GM21825 (cell line): ENCODE measurements around the gene PHLPP2.
"Not testable (repeated sequence)": the region's sequence is repeated elsewhere in the genome, so short reads cannot be mapped to it uniquely, and the experiment has no call there.

Source experiments
- ATAC-seq: cut with Tn5 transposase; IDR thresholded peaks from one replicate; pipeline ENCODE4 v1.9.1; 2021; ENCODE audit warnings: mild to moderate bottlenecking, moderate library complexity; ENCODE audit not compliant: unreplicated experiment

PHLPP2 gene

DNA sequence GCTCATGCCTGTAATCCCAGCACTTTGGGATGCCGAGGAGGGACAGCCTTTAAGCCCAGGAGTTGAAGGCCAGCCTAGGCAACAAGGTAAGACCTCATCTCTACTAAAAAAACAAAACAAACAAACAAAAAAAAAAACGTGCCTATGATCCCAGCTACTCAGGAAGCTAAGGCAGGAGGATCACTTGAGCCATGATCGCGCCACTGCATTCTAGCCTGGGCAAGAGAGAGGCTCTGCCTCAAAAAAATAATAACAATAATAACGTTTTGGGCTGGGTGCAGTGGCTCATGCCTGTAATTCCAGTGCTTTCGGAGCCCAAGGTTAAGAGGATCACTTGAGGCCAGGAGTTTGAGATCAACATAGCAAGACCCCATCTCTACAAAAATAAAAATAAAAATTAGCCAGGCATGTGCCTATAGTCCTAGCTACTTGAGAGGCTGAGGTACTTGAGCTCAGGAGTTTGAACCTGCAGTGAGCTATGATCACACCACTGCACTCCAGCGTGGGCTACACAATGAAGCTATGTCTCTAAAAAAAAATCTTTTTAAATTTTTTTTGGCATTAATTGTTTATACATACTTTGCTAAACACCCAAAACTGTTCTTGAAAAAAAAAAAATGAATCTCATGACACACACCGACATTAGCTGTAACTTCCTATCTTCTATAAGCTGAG is 3.3 kb downstream of the PHLPP2 start:
- no peak for ATAC-seq

DNA sequence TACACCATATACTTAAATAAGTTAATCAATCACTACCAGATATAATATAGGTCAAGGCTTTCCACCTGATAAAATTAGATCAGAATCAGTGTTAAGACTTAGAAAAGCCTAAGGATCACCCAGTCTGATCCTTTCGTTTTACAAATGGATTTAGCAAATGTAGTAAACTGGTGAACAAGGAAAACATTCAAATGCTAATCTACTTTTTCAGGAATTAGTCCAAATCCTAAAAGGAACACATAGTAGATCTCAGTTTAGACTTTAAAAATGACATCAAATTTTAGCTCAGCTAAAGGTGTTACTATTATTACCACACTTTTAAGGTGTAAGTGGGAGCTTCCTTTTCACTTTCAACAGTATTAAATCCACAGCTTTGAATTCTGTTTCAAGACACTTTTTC is 12.0 kb downstream of the PHLPP2 start:
- ATAC-seq, result no peak

- ATAC-seq, result no peak
Measured at GRCh38 chr16:71711789-71712188, 12.7 kb downstream of the PHLPP2 start.

DNA sequence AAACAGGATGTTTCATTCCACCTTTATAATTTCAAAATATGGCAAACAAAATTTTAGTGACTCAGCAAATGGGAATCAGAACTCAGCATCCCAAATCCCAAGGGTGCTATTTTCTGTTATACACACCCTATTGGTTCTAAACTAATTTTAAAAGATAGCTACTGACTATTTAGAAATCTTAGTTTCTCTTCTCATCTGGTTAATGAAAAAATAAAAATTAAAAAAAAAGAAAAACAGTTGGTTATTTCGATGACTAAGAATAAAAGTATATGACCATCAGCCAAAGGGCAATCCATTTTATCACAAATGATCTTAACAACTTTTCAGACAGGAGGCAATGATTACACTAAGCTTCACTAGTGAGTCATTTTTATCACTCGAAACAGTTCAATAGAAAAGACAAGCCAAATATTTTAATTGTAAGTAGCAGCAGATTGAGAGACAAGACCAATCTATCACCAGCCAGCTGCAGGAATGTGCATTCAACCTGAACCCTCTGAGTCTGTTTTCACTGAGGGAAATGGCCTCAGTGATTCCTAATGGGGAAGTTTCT is 15.2 kb downstream of the PHLPP2 start:
- no peak for ATAC-seq

DNA sequence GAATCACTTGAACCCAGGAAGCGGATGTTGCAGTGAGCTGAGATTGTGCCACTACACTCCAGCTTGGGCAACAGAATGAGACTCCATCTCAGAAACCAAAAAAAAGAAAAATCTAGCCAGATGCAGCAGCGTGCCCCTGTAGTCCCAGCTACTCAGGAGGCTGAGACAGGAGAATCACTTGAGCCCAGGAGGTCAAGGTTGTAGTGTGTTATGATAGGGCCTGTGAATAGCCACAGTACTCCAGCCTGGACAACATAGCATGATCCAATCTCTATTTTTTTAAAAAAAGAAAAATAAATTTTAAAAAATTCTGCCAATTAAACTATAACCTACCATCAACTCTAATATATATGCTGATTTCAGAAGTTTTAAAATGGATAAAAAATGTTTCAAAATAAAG is 15.8 kb downstream of the PHLPP2 start:
- no peak for ATAC-seq

- no peak for ATAC-seq
Measured at GRCh38 chr16:71707199-71707598, 17.3 kb downstream of the PHLPP2 start.

DNA sequence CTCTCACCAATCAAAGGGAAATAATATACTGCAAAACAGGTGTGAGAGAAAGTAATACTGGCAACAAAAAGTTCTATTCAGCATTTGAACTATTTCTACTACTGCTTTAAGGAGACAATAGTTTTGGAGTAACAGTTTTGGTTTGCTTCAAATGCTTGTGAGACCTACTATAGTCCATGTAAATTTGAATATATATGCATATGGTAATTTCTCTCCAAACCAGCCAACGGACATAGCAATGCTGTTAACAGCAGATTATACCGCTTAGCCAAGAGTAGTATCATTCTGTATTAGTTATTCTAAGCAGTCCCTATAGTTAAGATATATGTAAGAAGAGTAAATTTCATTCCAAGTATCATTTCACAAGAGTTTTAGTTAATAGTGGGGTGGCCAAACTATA is 18.5 kb downstream of the PHLPP2 start:
- ATAC-seq, result no peak

DNA sequence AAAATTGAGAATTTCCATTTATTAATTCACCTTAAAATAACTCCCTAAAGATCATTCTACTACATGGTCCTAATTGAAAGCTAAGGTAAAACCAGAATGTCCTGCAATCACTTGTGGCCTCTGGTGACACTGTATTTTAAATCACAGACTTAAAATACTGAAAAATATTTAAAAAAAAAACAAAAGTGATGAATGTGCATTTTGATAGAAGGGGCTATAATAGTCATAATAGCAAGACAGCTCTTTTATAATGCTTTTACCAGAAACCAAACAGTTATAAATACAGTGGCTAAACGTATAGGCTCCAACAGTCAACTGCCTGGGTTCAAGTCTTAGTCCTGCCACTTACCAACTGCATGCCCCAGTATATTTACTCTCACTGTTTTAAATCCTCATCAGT is 21.2 kb downstream of the PHLPP2 start:
- no peak for ATAC-seq

DNA sequence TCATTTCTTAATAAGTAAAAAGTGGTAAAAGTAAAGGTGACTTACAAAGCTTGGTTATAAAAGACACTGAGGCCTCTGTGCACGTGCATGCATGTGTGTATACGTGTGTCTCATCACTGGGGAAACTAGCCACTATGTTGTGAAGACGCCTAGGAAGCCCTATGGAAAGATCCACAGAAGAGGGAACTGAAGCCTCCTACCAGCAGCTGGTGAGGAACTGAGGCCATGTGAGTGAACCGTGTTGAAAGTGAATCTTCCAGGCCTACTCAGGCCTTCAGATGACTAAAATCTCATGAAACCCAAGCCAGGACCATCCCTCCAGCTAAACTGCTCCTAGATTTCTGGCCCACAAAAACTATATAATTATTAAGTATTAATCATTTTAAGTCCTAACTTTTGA is 23.7 kb downstream of the PHLPP2 start:
- ATAC-seq, result no peak

GRCh38 chr16:71698491-71698890 is 26.0 kb downstream of the PHLPP2 start:
- no peak for ATAC-seq

DNA sequence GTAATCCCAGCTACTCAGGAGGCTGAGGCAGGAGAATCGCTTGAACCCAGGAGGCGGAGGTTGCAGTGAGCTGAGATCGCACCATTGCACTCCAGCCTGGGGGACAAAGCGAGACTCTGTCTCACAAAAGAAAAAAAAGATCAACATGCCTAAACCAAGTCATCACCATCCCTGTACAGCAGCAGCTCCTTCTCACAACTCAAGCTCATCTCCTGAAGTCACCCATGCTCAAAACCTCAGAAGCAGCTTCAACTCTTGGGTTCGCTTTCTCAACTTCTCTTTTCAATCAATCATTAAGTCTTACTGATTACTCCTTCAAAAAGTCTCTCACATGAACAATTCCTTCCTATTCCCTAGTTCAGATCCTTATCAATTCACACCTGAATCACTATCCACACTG is 31.3 kb downstream of the PHLPP2 start:
- no peak for ATAC-seq

GRCh38 chr16:71689901-71690300 is 34.6 kb downstream of the PHLPP2 start:
- no peak for ATAC-seq

DNA sequence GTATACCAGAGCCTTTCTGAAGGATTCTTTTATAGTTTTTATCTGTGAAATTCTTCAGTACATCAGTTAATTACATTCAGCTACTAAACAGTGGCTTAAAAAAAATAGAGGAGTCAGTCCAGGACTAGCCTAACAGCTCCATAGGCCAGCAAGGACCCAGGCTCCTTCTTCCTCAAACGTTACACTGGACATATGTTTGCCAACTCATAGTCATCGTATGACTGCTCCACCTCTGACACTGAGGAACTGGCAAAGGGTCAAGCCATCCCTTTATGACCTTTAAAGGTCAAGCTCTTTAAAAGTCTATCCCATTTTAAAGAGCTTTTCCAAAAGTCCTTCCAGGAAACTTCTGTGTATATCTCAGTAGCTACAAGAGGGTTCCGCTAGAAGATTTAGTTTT is 36.6 kb downstream of the PHLPP2 start:
- ATAC-seq, result no peak

DNA sequence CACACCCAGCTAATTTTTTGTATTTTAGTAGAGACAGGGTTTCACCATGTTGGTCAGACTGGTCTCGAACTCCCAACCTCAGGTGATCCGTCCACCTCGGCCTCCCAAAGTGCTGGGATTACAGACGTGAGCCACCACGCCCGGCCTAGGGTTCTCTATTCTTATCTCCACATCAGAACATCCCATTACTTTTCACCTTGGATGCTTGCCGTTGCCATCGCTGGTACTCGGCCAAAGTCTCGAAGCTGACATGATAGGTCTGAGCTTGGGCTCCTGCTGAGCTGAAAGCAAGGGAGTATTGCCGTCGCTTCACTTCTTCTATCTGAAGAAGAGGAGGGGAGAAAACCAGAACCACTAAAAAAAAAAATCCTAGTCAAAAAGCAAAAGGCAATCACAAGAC is 40.2 kb downstream of the PHLPP2 start:
- not testable (repeated sequence) for ATAC-seq

DNA sequence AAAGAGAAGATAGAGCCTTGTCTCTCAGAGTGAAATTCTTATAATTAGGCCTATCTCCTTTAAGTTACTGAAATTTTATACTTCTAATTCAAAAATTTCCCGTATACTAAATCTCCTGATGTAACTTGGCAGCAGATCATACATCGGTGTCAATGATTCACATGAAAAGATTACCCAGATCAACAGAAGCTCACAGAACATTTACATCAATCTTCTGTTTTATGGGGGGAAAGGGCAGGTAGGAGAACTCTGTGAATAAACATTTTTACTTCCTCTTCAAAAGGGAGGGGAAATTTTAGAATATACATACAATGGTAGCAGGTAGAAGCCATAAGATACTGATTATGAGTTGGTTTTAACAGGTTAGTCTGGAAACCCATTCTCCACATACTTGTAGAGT is 43.1 kb downstream of the PHLPP2 start:
- no peak for ATAC-seq

DNA sequence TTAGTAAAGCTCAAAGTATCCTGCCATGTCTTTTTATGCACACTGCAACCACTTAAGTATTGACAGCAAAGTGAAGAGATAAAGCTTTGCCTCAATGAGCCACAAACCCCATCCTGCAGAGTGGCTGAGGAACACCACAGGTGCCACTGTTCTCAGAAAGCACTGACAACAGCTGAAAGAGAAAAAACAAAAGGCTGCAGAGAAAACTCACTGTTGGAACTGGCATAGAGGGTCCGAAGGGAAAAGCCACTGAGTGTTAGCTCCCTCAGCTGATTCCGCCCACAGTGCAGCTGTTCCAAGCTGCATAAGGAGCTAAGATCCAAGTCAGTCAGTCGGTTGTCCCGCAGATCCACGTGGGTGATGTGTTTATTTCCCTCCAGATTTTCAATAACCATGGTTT is 48.3 kb downstream of the PHLPP2 start:
- ATAC-seq, result no peak

- no peak for ATAC-seq
Measured at GRCh38 chr16:71675380-71675779, 49.1 kb downstream of the PHLPP2 start.

- no peak for ATAC-seq
Measured at GRCh38 chr16:71674229-71674628, 50.3 kb downstream of the PHLPP2 start.

GRCh38 chr16:71673582-71673973 is 50.9 kb downstream of the PHLPP2 start:
- no peak for ATAC-seq

- no peak for ATAC-seq
Measured at GRCh38 chr16:71672803-71673581, 51.5 kb downstream of the PHLPP2 start.

DNA sequence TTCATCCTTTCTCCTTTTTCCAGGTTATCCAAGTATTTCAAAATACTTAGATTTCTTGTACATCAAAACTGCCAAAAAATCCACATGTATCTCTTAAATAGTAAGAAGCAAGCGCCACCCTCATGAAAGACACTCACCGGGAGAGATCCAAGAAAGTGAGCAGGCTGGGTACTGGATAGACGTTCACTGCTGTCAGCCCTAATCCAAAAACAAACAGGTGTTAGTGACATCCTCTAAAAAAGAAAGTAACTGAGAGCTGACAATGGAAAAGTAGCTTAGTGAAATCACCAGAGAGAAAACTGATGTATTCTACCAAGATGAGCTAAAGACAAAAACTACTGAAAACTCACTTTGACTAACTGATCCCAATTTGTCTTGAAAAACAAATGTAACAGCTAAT is 52.4 kb downstream of the PHLPP2 start:
- no peak for ATAC-seq

DNA sequence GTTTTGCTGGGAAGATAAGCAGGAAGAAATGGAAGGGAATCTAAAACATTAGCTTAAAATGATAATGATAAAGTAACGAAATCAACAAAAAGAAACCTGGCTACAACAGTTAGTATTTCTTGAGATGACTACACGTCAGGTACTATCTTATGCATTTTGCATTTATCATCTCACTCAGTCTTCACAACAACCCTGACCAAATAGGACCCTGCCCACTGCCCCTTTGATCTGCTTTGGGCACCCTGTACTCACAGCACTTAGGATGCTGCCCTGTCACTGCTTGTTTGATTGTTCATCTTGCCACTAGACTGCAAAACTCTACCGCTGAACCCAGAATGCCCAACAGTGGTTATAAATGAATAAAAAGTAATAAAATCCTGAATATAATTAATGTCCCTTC is 53.3 kb downstream of the PHLPP2 start:
- ATAC-seq, result no peak
